T-helper 1 cell (primary cell): Measurements from ENCODE around the gene NOTCH3.

Experiments used
- DNase-seq, 5 donors: peaks; one replicate each; pipeline ENCODE4 v3.0.0-alpha.2; 2012 to 2020

NOTCH3 gene

DNA sequence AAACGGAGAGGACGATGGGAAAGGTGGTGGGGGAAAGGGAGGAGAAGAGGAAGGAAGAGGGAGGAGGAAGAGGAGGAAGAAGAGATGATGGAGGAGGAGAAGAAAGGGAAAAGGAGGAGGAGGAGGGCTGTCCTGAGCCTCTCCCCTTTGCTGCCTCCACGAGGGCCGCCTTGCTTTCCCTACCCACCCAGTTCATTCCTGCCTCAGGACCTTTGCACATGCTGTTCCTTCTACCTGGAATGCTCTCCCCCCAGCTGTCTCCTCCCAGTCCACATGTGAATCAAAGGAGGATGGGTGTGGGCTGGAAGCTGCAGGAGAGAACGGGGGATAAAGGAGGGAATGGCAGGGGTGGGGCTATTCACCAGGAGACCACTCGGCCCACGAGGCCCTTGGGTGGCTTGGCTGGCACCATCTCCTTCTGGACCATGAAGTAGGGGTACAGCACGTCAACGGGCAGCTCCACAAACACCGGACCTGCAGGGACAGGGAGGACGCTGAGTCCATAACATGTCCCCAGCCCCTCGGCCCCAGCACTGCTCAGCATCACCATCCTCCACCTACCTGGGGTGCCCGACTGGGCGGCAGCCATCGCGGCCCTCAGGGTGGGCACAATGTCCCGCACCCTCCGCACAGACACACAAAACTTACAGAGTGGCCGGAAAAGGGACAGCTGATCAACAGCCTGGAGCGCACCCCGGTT, 78.3 kb downstream of the NOTCH3 start:
- DNase-seq = no peak

DNA sequence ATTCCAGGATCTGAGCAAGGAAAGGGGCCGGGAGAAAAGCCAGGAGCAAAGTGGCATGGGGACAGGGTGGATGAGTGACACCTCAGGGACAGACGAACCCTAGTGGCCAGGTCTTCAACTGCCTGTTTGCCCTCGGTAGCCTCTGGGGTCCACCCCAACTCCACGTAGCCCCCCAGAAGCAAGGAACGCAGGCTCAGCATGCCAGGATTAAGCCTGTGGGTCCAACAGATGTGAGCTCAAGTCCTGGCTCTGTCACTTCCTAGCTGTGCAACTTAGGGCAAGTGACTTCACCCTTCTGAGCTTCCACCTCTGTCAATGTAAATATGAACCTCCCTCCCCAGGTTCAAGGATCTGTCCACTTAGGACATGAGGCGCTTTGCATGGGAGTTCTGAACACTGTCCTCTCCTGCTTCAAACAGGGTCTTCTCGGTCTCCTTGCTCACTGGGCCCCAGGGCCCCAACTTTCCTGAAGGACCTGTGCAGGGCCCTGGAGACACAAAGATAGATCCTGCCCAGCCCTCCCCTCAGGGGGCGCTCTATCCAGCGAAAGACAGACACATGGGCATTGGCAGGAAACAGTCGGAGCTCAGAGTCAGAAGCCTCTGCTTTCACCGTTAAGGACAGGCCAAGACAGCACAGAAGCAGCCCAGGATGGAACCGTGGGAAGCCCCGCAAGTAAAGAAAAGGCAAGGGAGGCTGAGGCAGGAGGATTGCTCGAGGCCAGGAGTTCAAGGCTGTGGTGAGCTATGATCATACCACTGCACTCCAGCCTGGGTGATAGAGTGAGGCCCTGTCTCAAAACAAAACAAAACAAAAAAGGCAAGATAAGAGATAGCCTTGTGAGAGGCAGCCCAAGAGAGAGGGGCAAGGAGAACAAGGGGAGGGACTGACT, 80.4 kb downstream of the NOTCH3 start:
- no peak for DNase-seq

DNA sequence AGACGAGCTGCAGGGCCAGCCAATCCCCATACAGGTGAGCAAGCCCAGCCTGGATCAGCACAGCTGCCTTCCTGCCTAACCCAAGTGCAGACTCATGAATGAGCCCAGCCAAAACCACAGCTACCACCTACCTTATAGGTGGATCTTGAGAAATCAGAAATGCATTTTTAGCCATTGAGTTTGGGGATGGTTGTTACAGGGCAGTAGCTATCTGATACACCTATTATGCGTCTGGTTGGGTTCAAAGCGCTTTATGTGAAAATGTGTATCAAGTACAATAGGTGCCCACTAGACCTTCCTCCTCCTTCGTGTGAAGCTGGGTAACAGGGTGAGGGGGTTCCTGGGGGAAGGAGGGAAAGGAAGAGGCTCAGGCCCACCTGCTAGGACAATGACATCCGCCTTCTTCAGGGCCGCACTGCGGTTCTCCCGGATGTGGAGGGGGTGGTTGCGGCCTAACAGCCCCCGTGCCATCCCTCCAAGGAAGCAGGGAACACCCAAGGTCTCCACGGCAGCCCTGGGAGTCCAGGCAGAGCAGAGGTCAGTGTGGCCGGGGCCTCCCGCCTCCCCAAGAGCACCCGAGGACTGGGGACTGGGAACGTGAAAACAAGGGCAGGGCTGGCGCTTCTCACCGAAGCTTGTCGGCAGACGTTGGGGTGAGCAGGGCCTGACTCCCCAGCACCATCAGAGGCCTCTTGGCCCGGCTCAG, 81.9 kb downstream of the NOTCH3 start:
- no peak for DNase-seq

DNA sequence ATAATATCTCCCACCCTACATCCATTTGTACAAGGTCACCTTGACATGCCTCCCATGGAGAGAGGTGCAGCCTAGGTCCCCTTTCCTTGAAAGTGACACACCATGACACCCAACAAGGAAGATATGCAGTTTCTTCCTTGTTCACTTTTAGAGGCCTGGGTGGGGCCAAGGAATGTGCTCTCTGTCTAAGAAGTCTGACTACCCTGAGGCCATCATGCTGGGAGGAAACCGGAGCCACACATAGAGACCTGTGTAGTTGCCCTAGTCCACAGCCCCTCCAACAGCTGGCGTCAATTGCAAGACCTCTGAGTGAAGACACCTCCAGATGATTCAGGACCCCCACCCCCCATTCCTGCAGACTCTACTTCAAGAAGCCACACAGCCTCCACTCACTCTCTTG, 82.5 kb downstream of the NOTCH3 start:
- DNase-seq = no peak

DNA sequence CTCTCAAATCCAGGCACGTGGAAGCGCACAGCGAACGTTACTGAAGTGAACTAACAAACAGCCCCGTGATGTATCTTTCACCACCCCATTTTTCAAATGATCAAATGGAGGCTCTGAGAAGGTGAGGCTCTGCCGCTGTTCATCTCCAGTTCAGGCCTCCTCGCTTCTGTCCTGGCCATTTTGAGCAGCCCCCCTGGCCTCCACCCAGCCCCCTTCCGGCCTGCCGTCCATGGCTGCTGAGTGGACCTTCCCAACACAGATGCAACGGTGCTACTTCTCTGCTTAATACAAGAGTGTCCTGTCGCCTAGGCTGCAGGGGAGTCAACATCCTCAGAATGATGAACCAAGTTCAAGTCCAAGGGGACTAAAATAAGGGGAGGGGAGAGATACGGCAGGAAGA, 83.9 kb downstream of the NOTCH3 start:
- DNase-seq = no peak

DNA sequence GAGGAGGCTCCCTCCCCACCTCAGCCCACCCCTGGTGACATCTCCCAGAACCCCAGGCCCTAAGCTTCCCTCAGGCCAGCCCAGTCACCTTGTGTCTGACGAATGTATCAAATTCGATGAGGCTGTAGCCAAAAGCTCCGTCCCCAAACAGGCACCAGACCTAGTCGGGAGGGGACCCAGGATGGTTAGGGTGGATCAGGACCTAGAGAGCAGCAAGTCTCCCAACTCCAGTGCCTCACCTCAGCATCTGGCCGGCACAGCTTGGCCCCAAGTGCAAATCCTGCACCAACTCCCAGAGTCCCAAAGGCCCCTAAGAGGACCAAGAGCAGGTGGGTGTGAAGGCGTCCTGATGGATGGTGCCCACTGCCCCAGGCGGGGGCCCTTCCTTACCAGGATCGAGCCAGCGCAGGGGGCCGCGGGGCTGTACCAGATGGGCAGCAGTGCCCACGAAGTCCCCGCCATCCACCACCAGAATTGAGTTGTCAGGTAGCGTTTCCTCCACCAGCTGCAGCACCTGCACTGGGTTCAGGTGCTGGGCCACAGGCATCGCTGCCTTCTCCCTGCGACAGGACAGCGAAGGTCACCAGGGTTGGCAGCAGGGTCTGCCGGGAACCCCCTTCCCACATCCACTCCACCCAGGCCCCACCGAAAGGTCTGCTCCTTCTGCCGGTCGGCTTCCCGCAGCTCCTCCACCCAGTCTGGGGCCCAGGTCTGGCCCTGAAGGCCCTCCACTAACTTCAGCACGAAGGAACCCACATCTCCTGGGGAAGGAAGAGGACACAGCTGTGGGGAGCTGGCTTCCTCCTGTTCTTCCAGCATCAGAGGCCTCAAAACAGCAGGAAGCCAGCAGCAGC, 84.8 kb downstream of the NOTCH3 start:
- DNase-seq = no peak

DNA sequence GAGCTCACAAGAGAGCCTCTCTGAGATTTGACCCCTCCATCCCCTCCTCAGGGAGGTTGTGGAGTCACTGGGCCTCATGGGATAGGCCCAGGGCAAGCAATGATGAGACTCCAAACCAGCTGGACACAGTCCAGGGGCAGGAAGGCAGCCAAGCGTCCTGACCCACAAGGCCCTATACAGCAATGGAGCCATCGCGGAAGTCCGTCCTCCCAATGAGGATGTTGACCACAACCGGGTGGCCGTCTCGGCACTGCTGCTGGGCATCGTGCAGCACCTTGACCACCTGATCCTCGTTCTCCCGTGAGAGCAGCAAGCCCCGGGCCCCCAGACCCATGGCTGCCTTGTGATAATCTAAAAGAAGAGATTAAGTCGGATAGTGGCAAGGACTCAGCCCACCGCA, 85.7 kb downstream of the NOTCH3 start:
- no peak for DNase-seq

DNA sequence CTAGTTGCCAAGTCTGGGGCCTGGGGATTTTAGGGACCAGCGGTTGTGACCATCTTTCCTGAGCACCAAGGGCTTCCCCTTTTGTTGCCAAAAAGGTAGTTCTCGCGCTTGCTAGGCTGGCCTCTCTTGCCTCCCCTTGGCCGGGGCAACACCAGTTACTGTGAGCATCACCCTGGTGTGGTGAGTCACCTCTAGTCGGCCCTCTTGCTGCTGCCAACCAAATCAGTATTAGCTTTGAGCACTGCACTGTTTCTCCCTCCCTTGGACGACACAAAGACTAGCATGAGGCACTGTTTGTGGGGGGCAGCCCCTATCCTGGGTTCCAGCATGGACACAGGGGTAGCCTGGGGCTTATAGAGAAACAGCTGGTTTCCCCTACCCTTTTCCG, 86.6 kb downstream of the NOTCH3 start:
- no peak for DNase-seq

DNA sequence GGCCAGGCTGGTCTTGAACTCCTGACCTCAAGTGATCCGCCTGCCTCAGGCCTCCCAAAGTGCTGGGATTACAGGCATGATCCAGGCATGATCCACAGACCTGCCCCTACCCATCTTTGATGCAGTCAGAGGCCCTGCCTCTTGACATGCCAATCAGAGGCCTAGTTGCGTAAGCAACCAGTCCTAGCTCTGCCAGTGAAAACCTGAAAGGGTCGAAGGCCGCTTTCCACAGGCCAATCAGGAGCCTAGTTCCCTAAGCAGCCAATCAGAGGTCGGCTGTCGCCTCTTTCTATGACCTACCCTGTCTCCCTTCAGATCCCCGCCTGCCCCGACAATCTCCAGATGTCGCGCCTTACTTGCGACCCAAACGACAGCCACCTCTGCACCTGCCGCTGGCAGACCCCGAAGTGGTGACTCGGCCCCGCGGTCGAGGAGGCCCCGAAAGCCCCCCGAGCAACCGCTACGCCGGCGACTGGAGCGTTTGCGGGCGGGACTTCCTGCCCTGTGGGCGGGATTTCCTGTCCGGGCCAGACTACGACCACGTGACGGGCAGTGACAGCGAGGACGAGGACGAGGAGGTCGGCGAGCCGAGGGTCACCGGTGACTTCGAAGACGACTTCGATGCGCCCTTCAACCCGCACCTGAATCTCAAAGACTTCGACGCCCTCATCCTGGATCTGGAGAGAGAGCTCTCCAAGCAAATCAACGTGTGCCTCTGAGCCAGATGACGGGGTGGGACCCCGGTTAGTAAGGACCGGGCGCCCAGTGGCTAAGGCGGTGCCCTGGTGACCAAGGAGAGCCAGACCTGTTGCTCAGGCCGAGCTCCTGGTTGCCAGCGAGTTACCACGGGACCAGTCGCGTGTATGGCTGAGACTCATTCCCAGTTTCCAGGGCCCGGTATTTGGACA, 87.3 kb downstream of the NOTCH3 start:
- DNase-seq = no peak

DNA sequence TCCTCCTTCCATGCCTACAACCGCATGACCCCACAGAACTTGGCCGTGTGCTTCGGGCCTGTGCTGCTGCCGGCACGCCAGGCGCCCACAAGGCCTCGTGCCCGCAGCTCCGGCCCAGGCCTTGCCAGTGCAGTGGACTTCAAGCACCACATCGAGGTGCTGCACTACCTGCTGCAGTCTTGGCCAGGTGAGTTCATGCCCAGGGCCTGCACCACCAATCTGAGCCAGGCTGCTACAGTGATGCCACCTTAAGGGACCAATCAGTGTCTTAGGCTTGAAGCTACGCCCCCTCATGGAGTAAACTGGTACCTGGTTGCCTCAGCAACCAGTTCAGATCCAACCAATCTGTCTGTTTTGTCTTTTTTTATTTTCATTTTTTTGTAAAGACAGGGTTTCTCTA, 88.4 kb downstream of the NOTCH3 start:
- DNase-seq = no peak

DNA sequence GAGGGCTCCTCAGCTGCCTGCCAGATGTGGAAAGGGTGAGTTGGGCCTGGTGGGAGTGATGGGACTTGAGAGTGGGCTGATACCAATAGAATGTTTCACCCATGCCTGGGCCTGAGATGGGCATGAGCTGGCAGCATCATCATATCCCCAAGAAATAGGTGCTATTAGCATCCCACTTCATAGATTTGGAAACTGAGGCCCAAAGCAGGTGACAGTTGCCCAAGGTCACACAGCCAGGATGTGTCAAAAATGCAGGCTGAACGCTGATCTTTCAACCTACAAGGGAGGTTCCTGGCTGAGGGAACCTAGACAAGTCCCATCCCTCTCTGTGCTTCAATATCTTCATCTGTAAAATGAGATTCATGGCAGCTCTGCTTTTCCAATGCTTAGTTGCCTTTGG, 89.0 kb downstream of the NOTCH3 start:
- no peak for DNase-seq

DNA sequence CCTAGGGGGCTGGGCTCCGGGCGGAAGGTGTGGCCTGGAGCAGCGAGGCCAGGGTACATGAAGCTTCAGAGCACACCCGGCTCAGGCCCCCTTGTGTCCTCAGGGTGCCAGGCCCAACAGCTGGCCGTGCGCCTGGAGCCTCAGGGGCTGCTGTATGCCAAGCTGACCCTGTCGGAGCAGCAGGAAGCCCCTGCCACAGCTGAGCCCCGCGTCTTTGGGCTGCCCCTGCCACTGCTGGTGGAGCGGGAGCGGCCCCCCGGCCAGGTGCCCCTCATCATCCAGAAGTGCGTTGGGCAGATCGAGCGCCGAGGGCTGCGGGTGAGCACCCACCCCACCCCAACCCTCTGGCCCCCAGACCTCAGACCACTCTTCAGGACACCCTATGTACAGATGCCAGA, 90.4 kb downstream of the NOTCH3 start:
- DNase-seq = no peak

DNA sequence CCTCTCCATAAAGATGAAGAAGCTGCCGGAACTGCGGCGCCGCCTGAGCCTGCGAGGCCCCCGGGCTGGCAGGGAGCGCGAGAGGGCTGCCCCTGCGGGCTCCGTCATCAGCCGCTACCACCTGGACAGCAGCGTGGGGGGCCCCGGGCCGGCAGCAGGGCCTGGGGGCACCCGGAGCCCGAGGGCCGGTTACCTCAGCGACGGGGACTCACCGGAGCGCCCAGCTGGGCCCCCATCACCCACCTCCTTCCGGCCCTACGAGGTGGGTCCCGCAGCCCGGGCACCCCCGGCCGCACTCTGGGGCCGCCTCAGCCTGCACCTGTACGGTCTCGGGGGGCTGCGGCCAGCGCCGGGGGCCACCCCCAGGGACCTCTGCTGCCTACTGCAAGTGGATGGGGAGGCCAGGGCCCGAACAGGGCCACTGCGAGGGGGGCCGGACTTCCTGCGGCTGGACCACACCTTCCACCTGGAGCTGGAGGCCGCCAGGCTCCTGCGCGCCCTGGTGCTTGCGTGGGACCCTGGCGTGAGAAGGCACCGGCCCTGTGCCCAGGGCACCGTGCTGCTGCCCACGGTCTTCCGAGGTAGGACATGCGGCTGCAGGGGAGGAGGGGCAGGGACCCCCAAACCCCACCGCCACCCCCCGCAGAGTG, 90.9 kb downstream of the NOTCH3 start:
- no peak for DNase-seq
